HT-29 (cell line): ENCODE measurements around the gene POTEF. TPM values are rescaled to one million over a fixed set of nuclear protein-coding genes. Genes with fewer than 3 reads are reported as not detected.
"Not testable (repeated sequence)": the region's sequence is repeated elsewhere in the genome, so short reads cannot be mapped to it uniquely, and the experiment has no call there.

Source experiments
- DNase-seq: peaks from one replicate; pipeline ENCODE4 v3.0.0-alpha.2; 2015; ENCODE audit warnings: low spot score
- total RNA-seq: library from RNA; depleted of rRNA; stranded (reverse); fragments of >200 nt; shearing (Covaris generic); gene quantifications from 2 replicates; pipeline ENCODE4 v1.2.3, GENCODE V29; 2014

POTEF gene
- total RNA-seq, 1 experiment from 2014 or later = 0.61 TPM

DNA sequence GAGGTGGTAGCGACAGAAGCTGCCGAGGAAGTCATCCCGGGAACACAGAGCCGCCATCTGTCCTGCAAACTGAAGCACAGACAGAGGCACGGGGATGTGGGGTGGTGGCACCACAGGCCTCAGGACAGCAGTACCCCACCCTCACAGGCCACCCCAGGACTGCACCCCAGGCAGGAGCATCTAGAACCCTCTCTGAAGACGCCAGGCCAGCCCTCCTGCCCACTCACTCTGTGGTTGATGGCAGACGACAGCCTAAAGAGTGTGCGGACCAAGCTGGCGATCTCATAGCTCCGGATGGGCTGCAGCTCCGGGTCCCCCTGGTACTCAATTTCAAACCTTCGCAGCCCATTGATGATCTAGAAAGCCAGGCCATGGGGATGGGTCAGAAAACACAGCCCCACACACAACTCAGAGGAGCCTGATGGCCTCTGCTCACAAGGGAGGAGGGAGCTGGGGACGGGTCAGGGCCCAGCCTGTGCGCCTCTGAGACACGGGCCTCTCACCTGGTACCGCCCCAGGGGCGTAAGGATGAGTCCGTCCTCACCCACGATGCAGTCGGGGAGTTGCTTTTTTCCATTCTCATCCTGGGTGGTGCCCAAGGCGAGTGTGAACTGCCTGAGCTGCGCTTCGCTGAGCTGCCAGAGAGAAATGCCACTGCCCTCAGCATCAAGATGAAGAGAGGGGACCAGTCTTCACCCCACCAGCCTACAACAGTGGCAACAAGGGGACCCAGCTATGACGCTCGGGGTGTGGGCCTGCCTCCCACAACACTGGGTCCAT is 24.0 kb upstream of the POTEF start:
- DNase-seq = no peak

DNA sequence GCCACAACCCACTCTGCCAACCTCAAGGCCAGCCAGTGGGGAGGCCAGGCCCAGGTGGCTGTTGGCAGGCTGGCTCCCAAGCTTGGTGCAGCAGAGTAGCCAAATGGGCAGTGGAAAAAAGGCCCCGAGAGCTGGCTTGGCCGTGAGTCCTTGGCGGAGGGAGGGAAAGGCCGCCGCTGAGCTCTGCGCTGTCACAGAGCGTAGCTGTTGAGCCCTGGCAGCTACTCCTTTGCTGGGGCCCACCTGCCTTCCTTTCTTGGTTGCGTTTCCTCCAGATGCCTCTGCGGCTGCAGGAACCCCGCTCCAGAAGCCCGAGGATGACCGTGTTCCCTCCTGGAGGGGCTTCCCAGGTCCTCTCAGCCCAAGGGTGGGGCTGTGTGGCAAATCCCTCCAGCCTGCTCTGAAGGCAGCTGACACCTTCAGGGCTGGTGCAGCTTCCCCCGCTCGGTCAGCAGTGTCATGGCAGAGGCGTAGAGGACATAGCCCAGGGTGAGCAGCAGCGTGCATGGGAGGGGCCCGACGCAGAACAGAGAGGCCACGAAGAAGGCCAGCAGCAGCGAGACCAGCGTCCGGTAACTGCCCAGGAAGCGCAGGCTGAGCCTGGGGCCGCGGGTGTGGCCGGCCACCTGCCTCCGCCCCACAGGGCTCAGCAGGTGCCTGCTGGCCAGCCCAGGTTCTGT is 23.3 kb upstream of the POTEF start:
- DNase-seq = not testable (repeated sequence)

DNA sequence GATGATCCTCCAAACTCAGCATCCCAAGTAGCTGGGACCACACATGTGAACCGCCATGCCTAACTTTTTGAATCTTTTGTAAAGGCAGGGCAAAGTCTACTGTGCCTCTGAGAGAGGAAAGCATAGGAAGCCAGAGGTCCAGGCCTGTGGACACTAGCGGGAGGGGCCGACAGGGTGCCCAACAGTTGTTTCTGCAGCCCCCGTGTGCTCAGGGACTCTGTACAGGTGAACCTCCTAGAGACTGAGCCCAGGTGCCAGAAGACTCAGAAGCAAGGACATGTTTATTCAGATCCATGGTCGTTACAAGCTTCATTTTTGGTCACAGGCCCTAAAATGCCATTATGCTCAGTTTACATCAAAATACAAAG is 22.1 kb upstream of the POTEF start:
- not testable (repeated sequence) for DNase-seq

DNA sequence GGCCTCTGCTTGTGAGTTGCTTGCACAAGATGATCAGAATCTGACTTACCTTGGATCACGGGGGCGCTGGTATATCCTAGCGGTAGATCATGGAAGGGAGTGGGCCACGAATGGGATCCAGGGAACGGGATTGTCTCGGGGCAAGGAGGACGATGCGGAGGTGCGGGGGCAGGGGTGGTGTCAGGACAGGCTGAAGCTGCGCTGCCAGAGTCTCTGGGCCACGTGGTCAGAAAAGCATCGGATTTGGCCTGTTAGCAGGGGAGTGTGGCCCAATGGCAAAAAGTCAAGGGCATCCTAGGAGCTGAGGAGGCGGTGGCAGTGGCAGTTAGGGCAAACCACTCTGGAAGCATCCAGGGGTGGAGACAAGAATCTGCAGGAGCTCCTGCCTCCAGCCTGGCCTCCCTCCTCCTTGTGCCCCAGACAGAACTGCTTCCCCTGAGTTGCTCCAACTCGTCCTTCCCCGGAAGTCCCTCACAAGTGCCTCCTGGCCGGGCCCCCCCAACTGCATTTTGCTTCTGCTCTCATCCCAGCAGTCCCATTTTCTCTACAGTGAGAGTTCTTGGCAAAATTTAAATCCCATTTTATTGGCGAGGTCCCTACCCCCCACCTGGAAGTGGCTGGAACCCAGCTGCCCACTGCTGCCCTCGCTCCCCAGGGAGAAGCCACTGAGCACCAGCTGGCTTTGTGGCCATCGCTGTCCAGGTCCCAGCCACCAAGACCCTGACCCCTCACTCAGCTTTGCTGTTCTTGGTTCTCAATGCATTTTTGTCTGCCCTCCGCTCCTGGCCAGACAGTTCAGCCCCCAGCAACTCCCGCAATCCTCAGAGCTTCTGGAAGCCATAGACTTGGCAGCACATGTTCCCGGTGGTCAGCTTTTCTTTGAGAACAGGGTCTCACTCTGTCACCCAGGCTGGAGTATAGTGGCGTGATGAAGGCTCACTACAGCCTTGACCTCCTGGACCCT is 21.4 kb upstream of the POTEF start:
- no peak for DNase-seq

DNA sequence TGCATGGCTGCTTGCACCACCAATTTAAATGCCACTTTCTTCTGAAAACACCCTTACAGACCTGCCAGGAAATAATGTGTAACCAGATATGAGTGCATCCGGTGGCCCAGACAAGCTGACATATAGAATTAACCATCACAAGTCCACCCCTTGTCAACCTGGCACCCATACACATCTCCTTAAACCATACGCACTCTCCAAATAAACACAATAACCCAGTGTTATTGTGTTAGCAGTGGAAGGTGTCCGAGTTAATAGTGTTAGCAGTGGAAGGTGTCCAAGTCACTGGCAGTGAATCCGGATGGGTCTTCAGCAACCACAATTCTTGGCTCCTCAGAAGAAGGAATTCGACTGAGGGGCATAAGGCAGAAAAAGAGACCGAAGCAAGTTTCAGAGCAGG is 19.5 kb upstream of the POTEF start:
- not testable (repeated sequence) for DNase-seq

DNA sequence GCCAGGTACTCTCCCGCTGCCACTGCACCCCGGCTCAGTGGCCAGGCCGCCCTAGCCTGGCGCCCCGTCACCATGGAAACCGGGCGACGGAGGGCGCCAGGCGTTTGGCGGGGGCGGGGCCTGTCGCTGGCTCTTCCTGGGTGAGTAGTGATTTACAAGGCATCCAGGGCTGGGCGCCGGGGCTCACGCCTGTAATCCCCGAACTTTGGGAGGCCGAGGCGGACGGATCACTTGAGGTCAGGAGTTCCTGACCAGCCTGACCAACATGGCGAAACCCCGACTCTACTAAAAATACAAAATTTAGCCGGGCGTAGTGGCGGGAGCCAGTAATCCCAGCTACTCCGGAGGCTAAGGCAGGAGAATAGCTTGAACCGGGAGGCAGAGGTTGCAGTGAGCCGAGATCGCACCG is 16.0 kb upstream of the POTEF start, which contains the start of gene CCDC74B:
CCDC74B (minus strand) TSS at position 107 of the 409 bp plus-strand sequence. CDS start 116 bp downstream, outside the sequence.
- DNase-seq = peak; percentile 58

DNA sequence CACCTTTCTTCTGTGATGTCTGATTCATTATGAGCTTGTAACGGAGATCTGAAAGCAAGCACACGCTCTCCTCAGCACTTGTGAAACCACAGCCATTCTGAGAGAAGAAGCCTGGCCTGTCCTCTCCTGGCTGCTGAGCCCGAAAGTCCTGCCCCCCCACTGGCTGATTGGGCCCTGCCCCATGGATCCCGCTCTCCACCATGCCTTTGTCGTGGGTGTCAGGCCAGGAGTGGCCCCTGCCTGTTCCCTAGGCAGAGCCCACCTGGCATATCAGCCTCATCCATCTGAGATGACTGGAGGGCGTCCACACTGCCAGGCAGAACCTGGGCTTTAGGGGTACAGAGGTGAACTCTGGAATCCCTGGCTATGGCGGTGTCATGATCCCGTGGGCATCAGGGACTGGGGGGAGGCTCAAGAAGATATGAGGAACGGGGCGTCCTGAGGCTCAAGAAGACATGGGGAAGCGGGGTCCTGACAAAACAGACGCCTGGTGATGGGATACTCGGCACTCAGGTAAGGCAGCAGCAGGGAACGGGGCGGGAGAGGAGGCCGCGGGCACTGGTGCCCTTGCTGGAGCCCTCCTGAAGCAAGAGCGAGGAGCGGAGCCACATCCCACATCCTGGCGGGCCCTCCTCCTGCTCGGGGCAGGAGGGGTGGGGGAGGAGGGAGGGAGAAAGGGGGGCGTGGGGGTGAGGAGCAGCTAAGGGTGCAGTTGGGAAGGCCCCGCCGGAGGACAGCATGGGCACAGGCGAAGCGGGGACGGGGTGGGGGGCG is 14.4 kb upstream of the POTEF start:
- not testable (repeated sequence) for DNase-seq

DNA sequence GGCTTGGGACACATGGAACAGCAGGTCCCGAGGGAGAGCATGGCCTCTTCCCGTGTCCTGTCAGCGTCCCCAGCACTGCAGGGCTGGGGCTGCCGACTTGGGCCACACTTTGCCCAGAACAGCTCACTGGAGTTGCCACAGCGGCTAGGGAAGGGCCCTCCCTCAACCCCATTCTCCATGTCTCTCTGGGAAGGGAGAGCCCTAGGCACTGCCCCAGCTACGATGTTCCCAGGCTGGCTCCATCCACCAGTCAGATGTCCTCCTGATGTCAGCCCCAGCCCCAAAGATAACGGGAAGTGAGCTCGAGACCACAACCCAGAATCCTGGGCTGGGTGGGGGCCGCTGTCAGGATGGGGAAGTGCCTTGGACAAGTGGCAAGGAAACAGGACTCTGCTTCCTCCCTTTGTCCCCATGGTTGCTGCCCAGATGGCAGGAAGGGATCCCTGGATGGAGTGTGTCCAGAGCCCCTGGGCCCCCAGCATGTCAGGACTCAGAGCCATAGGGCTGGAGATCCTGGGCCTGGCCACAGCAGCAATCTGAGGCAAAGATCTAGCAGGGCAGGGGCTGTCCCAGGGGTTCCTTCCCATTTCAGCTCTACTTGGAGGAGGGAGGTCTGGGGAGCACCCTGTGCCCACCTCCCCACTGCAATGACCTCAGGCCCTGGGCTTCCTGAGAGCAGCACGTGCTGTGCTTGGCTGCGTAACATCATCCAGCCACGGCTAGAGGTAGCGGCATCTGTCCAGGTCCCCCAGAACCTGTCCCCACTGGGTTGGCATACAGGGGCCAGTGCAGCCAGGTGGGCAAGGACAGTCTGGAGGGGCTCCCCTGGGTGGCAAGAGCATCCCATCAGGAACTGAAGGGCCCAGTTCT is 13.6 kb upstream of the POTEF start:
- not testable (repeated sequence) for DNase-seq

DNA sequence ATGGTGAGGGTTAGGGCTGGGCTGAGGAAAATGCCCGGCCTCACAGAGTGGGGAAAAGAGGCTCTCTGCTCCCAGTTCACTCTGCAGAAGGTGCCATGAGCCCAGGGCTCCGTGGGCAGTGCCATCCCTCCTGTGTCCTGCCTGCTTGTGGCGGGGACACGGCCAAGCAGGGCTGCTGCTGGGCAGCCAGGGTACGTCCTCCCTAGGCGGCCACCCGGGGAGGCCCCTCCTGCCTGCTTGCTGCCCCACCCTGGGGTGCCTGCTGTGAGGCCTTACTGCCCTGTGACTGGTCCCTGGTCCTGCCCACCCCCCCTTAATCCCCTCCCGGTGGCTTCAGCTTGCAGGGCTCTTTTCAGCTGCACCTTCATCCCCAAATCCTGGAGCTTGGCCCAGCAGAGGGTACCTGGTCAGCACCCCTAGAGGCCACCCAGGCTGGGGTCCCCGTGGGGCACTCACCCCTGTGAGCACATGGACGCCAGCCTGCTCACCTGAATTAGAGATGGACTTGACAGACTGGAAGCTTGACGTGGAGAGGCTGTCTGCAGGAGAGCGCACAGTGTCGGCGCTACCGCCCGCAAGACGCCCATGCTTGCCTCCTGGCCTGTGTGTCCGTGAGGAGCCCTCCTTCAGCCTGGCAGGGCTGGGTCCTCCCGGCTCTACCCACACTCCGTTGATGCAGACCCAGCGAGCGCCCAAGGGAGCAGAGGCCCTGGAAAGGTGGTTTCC is 12.8 kb upstream of the POTEF start:
- DNase-seq = not testable (repeated sequence)

DNA sequence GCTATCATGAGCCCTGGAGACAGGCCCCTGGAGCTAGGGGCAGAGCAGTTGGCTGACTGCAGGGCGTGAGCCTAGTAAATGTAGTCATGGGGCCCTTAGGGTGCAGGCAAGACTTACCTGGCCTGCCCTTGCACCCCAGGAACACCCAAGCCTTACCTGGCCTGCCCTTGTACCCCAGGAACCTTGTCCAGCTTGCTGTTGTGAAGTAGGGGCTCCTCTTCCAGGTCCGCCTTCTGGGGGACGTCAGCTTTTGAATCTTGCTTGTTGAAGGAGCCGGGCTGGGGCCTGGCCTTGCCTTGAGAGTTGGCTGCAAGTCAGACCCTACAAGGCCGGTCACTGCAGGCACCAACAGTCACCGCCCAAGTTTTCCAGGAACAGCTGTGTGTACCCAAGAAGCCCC is 12.0 kb upstream of the POTEF start:
- not testable (repeated sequence) for DNase-seq

DNA sequence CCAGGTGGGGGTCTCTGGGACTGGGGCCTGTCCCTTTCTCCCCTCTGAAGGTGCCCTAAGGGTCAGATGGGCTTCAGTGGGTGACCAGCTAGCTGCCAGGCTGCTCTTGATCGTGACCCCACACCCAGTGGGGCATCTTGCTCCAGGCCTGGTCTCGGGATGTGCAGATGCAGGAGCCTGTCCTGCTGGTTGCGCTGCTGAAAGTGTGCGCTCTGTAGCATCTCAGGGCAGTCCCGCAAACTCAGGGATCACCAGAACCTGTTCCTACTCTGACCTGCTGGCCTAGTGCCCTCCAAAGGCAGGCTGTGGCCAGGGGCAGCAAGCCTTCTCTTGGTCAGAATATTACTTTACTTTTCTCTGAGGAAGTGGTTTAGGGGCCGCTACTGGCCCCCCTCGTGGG is 11.5 kb upstream of the POTEF start:
- not testable (repeated sequence) for DNase-seq

DNA sequence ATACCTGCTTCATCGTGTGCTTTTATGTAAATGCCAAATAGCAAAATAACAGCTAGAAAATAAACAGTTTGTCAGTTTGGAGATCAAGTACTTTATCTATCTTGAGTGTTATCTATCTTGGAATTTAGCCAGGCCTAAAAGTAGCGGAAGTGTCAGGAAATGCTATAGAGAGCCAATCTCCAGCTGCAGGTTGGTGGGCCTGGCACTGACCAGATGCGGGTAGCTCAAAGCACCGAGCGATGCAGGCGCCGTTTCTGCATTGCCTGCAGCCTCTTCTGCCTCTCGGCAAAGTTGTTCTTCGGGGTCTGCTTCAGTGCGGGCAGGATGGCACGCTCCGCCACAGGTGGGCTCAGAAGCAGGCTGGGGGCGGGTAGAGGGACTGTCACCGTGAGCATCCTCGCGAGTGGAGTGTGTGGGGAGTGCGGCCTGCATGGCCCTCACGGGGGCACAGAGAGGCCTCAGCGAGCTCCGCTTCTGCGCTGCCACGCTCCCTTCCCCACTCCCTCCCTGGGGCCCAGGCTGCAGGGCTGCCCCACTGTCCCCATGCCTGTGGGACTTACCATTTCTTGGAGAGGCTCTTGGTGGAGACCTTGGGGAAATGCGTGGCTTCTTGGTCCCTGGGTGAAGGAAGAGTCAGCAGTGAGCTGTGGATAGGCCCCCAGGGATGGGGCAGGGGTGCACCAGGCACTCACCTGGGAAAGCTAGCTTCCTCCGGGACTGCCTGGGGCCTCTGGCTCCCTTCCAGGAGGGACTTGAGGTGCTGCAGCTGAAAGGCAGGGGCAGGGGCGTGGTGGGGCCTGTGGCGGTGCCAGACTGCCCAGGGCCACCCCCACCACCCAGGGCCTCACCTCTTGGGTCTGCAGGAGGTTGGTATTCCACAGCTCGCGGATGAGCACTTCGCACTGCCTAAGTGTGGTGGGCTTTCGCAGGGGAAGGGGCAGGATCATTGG is 10.6 kb upstream of the POTEF start:
- not testable (repeated sequence) for DNase-seq

DNA sequence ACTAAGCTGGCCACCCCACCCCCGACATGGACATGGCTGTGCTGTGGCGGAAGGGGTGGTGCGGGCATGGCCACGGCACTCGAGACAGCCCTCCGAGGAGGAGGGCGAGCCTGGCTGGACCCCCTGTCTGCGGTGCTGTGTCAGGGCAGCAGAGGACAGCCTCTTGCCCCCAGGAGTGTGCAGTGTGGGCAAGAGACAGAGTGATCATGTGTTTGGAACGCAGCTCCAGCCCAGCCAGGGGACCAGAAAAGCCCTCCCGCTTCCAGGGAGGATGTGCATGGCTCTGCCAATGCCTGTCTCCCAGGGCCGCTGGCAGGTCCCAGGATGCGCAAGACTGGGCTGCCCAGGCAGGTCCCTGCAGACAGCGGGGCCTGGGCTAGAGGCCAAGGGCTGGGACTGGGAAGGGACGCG is 9.8 kb upstream of the POTEF start:
- DNase-seq = not testable (repeated sequence)

DNA sequence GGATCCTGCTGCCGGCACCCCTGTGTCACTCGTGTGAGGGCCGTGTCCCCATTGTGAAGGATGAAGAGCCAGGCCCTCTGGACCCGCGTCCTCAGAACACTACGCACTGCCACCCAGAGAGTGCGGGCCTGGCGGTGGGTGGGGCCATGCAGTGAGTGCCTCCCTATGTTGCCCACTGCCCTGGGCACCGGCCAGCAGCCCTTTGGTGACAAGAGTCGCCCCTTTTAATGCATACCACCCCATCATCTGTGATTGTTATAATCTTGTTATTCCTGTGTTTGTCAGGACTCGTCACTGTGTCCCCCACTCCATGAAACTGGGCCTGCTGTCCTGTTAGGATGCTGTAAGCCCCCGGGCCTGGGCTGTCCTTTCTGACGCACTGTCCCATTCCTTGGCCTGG is 9.3 kb upstream of the POTEF start:
- DNase-seq = not testable (repeated sequence)

DNA sequence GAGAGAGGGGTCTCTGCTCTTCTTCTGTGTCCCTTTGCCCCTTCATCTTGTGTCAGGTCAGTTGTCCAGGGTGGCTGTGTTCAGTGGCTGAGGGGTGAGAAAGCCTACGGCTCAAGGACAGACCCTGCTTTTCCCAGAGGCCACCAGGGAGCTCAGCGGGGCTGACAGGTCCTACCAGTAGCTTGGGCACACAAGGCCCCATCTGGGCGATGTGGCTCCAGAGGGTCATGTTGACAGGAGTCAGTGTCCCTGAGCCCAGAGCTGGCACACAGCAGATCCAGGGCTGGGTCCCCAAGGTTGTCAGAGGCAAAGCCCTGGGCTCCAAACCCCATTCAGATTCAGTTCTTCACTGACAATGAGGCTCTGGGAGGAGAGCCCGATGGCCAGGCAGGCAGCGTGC is 8.1 kb upstream of the POTEF start:
- not testable (repeated sequence) for DNase-seq

DNA sequence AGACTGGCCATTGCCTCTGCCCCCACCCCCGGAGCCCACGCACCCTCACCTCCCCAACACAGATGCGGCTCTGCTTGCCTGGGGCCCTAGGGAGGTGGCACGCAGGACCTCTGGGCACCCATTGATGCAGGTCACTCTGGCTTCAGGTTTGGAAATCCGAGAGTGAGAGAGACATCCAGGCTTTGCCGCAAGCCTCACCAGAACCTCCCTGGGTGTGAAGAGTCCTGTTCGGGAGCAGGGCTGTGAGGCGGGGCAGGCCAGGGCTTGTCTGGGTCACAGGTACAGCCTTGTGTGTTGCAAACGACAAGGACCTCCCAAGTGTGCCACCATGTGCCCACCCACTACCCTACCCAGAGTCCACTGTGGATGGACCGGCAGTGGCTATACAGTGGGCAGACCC is 7.5 kb upstream of the POTEF start:
- DNase-seq = not testable (repeated sequence)

DNA sequence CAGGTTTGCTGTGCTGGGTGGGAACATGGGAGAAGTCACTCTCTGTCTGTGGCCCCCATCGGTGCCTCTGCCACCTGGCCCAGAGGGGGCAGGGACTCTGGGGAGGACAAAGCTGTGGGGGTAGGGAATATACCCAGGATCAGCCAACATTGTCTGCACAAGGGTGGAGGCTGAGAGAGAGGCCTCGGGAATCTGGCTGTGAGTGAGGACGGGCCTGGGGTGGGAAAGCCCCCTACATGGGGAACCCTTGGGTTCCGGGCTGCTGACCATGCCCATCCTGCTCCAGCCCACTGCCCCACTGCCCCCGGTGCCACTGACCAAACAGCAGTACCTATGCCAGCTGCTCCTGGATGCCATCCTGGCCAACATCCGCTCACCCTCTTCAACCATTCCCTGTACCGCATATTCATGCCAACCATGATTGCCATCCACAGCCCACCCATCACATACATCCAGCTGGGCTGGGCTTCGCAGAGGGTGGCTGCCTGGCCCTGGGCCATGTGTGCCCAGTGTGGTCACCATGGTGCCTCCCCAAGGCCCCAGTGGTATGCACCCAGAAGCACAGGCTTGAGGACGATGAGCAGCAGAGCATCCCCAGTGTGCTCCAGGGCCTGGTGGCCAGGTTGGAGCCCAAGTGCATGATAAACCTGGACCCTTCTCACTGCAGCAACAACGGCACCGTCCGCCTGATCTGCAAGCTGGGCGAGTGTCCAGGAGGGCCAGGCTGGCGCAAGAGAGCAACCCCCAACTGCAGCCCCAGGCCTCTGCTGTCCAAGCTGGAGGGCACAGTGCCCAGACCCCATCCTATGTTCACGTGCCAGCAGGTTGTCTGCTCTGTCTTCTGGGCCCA is 6.9 kb upstream of the POTEF start:
- DNase-seq = no peak
